ENCODE measurements around the gene PDXK.
A peak's percentile ranks its signal among the peaks of the same experiment; 100 is the strongest.
"Not testable (repeated sequence)": the region's sequence is repeated elsewhere in the genome, so short reads cannot be mapped to it uniquely, and the experiment has no call there.

PDXK gene

GRCh38 chr21:43697758-43698643 lies 20.9 kb upstream of the PDXK start:
- DNase-seq (ENCODE audit: low spot score): peak; percentile 8

- DNase-seq (ENCODE audit: low spot score): not testable (repeated sequence)
Measured at GRCh38 chr21:43699492-43699777, 19.5 kb upstream of the PDXK start.

GRCh38 chr21:43699933-43700599 lies 18.9 kb upstream of the PDXK start:
- no peak for DNase-seq (ENCODE audit: low spot score)

- no peak for DNase-seq (ENCODE audit: low spot score)
Measured at GRCh38 chr21:43701936-43702784, 16.8 kb upstream of the PDXK start.

GRCh38 chr21:43702785-43703034 lies 16.2 kb upstream of the PDXK start:
- no peak for DNase-seq (ENCODE audit: low spot score)

GRCh38 chr21:43703035-43703880 lies 15.7 kb upstream of the PDXK start:
- DNase-seq (ENCODE audit: low spot score): no peak

GRCh38 chr21:43707462-43707861 lies 11.5 kb upstream of the PDXK start:
- DNase-seq (ENCODE audit: low spot score): no peak

GRCh38 chr21:43708745-43709381 lies 10.1 kb upstream of the PDXK start:
- no peak for DNase-seq (ENCODE audit: low spot score)

- no peak for DNase-seq (ENCODE audit: low spot score)
Measured at GRCh38 chr21:43712268-43712942, 6.5 kb upstream of the PDXK start.

- not testable (repeated sequence) for DNase-seq (ENCODE audit: low spot score)
Measured at GRCh38 chr21:43713123-43713522, 5.8 kb upstream of the PDXK start.

- DNase-seq (ENCODE audit: low spot score): peak; percentile 8
Measured at GRCh38 chr21:43716376-43717165, 2.4 kb upstream of the PDXK start.

- DNase-seq (ENCODE audit: low spot score): peak; percentile 14
Measured at GRCh38 chr21:43717166-43717853, 1.6 kb upstream of the PDXK start.

GRCh38 chr21:43717967-43718871 lies 710 bp upstream of the PDXK start:
- DNase-seq (ENCODE audit: low spot score): no peak

- DNase-seq (ENCODE audit: low spot score): peak; percentile 52
Measured at GRCh38 chr21:43719748-43720538, 1.0 kb downstream of the PDXK start.

GRCh38 chr21:43720539-43721166 lies 1.7 kb downstream of the PDXK start:
- DNase-seq (ENCODE audit: low spot score): peak; percentile 10

GRCh38 chr21:43721206-43721605 lies 2.3 kb downstream of the PDXK start:
- peak; percentile 5 for DNase-seq (ENCODE audit: low spot score)

- peak; percentile 14 for DNase-seq (ENCODE audit: low spot score)
Measured at GRCh38 chr21:43721939-43722338, 3.0 kb downstream of the PDXK start.
